Posterior cingulate gyrus (tissue), 11 donors: ENCODE data around the gene COA5.

ENCODE experiments used
- DNase-seq, 10 donors: peaks; one replicate each; pipeline versions ENCODE4 v3.0.0 to v3.0.0-alpha.2; 2020 to 2021; ENCODE audit warnings: mixed read lengths in 3 of 10
- intact Hi-C: fragments of 100-400 bp; cut with DNase I; formaldehyde crosslinking; loops from one replicate; pipeline ENCODE4 v1.15.1; 2023

The COA5 gene, protein sequence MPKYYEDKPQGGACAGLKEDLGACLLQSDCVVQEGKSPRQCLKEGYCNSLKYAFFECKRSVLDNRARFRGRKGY

DNA sequence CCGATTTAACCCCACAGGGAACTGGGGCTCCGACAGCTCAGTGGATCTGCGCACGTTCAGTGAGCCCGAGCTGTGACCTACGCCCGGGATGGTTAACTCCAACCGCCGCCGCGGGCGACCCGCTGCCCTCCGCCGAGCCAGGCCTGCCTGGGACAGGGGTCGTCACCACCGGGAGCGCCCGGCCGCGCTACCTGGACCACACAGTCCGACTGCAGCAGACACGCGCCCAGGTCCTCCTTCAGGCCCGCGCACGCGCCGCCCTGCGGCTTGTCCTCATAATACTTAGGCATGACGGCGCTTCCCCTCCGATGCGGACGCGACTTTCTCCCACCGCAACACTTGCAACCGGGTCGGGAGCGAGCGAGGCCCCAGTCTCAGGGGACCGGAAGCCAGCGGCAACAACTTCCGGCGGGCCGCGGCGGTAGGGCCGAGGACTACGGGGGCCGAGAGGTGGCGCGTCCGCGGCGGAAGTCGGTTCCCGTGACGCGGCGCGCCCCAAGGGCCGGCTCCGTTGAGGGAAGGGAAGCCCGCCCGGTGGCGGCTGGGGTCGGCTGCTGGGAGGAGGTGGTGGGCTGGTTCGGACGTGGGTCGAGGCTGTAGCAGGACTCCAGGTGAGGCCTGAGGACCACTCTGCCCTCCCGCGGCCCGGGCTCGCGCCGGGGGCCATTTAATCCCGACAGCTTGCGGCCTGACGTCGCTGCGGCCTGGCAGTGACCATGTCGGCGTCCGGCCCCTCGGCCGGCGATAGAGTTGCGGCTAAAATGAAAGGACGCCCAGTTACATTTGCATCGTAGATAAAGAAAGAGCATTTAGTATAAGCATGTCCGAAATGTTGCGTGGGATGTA lies at the start of gene COA5, which contains the start of gene UNC50:
Gene COA5 (minus strand): TSS at position 397 of the 846 bp plus-strand sequence. CDS start 107 bp downstream, at position 290.
Gene UNC50 (plus strand): TSS at position 474 of the 846 bp plus-strand sequence. CDS start 1,171 bp downstream, outside the sequence.
- intact Hi-C loops, result loop anchor here (5.0 kb wide), 1 partner anchor 196 kb away; no protein-coding TSS in a partner anchor
- peak; percentile 80 to 97 (median 87) for DNase-seq

DNA sequence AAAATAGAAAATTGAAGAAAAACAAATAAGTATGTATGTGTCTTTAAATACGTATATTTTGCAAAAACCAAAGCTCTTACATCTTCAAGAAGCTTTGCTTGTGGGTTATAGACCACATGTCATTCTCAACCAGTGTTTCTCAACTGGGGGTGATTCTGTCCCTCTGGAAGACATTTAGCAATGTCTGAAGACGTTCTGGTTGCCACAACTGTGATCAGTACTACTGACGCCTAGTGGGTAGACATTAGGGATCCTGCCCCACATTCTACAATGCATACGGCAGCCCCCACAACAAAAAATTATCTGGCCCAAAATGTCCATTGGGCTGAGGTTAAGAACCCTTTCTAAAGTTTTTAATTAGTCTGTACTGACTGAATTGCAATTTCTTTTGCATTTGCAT lies 48.5 kb upstream of the COA5 start:
- no peak for DNase-seq
- intact Hi-C loops, result no loop called here

DNA sequence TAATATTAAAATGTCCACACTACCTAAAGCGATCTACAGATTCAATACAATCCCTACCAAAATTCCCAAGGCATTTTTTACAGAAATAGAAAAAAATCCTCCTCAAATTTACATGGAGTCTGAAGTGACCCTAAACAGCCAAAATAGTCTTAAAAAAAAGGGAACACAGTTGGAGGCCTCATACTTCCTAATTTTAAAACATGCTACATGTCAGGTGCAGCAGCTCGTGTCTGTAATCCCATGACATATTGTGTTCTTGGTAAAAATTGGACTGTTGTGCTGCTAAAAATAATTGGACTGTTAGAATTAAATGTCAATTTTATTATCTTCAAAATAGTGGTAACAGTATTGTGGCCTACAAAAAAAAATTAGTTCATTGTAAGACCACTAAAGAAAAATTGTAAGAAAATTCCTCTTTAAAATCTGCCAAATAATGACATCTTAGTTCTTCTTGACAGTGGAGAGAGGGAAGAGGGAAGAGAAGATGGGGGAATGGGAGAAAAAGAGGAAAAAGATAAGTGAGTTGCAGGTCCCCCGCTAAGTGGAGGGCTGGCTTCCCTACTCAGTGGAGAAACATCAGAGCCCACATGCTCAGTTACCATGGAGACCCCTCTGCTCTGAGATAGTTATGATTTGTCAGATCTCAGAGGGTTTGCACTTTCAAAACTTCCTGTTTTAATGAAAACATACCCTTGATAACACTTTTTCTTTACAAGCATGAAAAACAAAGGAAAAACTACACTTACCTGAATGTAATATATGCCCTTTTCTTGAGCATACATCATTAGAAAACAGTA lies 46.6 kb upstream of the COA5 start:
- no peak for DNase-seq
- intact Hi-C loops, result loop anchor here (5.0 kb wide), 1 partner anchor 77 kb away; the partner anchor contains the start of gene MGAT4A

DNA sequence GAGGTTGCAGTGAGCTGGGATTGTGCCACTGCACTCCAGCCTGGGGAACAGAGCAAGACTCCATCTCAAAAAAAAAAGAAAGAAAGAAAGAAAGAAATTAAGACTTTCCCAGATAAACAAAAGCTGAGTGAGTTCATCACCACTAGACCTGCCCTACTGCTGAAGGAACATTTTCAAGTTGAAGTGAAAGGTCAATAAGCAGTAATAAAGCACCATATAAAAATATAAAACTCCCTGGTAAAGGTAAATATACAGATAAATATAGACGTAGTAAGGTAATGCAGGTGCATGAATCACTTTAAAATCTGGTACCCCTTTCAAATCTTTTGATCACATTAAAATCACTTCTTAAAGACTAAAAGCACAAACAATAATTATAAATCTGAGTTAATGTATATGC lies 42.7 kb upstream of the COA5 start:
- intact Hi-C loops, result loop anchor here (5.0 kb wide), 1 partner anchor 81 kb away; the partner anchor contains the start of gene MGAT4A
- no peak for DNase-seq

DNA sequence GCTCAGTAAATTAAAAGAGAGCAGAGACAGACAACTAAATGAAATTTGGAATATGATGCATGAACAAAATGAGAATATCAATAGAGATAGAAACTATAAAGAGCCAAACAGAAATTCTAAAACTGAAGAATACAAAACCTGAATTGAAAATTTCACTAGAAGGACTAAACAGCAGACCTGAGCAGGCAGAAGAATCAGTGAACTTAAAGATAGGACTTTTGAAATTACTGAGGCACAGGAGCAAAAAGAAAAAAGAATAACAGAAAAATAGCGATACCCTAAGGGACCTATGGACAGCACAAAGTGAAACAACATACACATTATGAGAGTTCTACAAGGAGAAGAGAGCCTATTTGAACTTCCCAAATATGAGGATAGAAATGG lies 41.7 kb upstream of the COA5 start:
- intact Hi-C loops, result loop anchor here (1.0 to 5.0 kb wide), 2 partner anchors 82 to 187 kb away; partner anchors contain the start of gene MGAT4A
- DNase-seq, result no peak

DNA sequence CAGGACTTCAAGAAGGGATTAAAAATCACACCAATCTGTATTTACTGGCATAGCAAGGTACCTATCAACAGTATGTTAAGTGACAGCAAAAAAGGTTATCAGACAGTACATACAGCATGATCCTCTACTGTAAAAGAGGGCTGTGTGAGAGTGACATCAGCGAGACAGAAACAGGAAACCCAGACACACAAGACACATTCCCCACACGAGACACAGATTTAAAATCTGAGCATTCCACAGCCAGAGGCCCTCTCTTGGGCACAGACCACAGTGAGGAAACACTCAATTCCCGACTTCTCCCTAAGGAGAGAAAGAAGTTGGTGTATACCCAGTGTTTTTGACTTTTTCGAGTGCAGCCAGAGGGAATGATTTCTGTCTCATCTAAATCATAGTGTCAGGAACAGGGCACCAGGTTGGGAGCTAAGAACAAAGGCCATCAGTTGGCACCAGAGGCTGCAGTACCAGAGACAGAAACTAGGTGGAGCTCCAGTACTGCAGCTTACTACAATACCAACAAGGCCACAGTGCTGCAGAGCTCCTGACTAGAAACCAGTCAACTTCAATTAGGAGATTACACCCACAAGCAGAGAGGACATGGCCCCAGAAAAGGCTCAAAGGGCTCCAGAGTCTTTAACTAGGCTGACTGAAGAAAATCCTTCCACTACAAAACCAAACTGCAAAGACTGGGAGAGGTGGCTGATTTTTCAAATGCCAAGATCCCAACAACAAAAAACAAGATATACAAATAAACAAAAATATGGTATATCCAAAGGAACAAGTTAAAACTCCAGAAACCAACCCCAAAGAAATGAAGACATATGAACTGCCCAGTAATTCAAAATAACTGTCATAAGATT lies 41.1 kb upstream of the COA5 start:
- intact Hi-C loops, result loop anchor here (1.0 kb wide), 1 partner anchor 188 kb away; no protein-coding TSS in a partner anchor
- peak in 9 of 10 donors; percentile 47 to 95 (median 83) for DNase-seq

DNA sequence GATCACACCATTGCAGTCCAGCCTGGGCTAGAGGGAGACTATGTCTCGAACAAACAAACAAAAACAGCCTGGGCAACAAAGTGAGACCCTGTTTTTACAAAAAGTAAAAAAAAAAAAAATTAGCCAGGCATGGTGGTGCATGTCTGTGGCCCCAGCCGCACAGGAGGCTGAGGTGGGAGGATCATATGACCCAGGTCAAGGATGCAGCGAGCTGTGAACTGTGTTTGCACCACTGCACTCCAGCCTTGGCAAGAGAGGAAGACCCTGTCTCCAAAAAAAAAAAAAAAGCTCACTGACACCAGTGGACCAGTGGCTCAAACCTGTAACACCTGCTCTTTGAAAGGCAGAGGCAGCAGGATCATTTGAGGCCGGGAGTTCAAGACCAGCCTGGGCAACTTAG lies 40.1 kb upstream of the COA5 start:
- intact Hi-C loops, result no loop called here
- no peak for DNase-seq

DNA sequence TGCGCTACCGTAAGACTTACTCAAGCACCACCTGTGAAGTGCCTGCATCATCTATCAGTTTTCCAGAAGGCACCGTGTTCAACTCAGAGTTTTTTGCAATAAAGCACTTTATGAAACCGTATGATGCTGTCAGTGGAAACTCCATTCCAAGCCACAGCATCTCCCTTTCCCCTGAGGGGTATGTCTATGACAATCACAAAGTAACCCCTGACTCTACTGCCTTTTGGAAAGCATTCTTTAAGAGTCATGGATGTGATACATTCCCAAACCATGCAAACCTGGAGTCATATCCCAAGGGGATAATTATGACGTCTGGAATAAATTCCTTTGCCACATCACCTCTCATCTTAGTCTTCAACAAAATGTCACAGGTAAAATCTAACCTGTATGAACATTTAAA lies 39.3 kb upstream of the COA5 start:
- no peak for DNase-seq
- intact Hi-C loops, result no loop called here

DNA sequence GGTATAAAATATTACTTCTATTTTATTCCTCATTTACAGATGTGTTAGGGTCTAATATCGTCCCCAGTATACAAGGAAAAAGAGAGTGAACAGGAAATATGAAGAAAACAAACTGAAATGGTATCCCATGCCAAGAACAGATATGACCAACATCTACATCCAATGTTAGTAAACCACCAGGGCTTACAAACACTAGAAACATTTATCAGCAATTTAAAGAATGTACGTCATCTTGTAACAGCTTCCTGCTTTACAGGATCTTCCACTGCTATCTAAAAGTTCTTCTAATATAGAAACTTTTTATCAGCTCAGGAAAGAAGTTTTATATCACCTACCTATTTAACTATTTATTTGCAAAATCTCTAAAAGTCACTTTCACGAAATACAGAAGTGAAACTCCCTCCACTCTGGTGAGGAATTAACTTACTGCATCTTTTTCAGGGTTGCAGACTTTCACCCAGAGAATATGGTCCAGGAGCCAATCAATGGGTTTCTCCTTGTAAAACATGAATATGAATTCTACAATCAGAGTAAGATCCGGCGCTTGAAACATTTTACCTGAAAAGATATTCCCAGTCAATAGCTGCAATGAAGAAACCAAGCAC lies 35.3 kb upstream of the COA5 start:
- no peak for DNase-seq
- intact Hi-C loops, result no loop called here

DNA sequence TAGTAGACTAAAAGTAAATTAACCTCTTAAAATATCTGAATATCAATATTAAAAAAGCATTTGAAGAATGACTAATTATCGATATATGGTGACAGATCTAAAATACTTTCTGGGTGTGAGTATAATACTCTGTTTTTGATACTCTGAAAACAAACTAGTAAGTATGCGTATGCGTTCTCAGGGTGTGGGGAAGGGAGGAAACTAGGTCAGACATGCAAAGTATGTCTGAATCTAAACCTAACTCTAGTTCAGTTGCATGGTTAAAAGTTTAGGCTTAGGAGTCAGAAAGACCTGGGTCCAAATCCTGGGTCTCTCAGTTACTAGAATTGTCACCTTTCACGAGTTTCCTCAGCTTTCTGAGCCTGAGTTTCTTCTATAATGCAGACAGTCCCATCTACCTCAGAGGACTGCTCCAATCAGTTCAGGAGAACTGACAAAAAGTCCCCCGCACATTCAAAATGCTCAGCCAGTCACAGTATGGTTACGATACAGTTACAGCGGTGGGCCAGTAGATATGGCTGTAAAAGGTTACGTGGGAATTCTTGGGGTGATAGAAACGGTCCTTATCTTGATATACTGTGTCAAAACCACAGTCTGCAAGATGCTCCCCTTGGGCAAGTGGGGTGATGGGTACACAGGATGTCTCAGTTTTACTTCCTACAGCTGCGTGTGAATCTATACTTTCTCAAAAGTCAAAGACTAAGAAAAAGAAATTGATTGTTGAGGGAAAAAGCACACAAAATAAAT lies 29.3 kb upstream of the COA5 start:
- intact Hi-C loops, result no loop called here
- DNase-seq, result no peak

DNA sequence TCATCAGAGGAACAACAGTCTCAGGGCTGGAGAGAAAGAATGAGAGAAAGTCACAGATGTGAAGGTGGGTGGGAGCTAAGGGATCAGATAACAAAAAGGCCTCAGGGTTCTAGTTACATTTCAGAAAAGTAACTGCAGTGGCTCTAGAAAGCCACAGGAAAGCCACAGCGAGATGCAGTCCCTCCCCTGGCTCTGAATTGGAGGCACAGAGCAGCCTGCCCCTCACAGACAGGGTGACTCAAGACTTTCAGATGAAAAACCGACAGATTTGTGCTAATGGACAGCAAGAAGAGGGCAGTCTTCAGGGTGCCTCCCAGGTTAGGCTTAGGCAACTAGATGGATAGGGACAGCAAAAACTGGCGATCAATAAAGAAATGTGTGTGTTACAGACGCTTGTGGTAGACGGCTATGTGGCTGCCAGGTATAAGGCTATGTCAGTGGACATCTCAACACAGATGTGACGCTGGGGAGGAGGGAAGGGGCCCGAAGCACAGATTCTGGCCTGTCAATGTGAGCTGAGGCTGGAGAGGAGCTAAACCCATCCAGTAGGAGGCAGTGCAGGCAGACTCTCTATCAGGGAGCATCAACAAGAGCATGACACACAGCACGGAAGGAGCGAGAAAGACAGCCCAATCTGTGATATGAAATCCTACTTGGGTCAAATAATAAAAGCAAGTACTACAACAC lies 26.2 kb upstream of the COA5 start:
- no peak for DNase-seq
- intact Hi-C loops, result no loop called here

DNA sequence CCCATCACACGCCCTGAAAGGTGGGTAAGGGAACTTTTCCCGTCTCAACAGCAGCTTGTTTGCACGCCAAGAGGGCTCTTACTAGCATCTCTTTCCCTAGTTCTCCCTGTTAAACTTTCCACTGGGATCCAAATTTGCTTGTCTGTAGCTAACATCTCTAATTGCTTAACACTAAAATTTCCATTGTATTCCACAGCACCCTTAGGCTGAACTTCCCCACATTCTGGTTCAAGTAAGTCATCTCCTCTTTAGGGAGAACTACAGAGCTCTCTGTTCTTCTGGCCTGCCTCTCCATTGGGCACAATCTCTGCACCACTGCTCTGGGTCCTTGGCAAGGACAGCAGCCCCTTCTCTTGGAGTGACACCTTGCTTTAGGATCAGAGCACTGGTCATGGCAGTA lies 24.0 kb upstream of the COA5 start:
- no peak for DNase-seq
- intact Hi-C loops, result no loop called here

DNA sequence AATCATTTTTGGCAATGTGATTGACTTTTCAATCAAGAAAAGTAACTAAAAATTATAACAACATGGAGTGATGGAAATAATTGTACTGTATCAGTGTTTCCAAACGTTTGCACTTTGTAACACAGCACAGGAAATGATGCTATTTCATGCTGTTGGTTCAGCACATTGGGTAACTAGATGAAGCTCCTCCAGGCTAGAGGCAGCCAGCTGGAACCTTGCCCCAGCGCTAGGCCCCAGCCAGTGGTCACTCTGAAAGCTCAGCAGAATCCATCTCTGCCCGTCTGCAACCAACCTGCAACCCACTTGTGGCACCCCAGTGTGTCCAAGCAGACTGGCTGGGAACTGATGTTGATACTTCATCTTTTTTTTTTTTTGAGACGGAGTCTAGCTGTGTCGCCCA lies 15.3 kb upstream of the COA5 start:
- intact Hi-C loops, result no loop called here
- DNase-seq, result peak in 3 of 10 donors; percentile 19 to 86 (median 23)

DNA sequence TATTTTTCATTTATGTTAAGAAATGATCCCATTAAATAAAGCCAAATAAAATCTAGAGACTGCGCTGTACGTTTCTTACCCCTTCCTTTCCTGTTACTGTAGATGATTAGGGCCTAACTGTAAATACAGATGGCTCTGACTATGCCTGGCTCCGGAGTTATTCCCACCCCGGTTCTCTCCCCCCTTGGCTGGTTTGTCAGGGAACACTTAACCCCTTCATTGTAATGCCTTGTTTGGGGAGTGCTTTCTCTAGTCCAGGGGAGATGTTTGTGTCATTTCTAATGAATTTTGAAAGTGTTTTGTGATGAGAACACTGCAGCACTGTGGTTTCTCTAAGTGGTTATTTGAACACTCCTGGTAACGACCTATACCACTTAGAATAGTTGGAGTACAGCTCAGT lies 8.8 kb upstream of the COA5 start:
- DNase-seq, result no peak
- intact Hi-C loops, result no loop called here

DNA sequence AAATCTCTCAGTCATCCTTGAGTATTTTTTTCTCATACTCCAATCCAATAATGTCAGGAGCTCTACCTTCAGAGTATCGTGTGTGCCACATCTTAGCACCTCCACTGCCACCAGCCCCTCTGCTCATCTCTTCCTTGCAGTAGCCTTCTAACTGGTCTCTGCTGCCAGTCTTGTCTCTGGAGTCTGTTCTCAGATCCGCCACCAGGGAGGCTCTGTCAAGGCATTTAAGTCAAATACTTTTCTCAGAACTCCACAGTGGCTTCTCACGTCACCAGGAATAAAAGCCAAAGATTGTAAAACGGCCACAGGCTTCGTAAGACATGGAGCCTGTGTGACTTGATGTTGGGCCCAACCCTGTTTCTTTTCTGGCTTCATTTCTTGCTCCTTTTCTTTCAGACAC lies 7.2 kb upstream of the COA5 start:
- DNase-seq, result no peak
- intact Hi-C loops, result no loop called here

DNA sequence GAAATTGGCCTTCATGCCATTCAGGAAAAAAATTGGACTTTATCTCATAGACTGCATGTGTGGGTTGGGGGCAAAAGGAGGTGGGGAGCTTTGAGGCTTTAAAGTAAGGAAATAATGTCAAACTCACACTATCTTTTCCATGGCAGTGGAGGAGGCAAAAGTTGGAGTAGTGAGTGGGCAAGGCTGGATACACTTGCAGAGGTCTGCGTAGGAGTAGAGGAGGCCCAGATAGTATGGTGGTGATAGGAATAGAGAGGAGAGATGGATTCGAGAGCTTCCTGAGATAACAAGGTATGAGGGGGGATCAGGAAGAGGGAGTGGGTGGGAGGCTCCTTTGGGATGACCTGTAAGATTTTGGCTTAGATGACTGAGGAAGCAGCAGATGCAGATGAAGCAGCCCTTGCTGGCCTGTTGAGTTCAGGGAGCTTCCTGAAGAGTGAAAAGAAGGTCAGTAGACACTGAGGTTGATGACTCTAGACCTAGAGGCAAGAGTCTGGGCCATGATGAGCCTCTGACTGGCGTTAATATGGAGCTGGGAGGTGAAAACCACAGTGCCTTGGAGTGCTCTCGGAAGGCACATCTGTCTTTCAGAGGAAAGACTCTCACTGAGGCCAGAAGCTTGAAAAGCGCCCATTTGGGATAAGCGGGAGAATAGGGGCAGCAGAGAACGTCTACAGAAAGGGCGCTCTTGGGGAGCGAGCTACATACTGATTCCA lies 5.9 kb upstream of the COA5 start:
- intact Hi-C loops, result no loop called here
- no peak for DNase-seq

DNA sequence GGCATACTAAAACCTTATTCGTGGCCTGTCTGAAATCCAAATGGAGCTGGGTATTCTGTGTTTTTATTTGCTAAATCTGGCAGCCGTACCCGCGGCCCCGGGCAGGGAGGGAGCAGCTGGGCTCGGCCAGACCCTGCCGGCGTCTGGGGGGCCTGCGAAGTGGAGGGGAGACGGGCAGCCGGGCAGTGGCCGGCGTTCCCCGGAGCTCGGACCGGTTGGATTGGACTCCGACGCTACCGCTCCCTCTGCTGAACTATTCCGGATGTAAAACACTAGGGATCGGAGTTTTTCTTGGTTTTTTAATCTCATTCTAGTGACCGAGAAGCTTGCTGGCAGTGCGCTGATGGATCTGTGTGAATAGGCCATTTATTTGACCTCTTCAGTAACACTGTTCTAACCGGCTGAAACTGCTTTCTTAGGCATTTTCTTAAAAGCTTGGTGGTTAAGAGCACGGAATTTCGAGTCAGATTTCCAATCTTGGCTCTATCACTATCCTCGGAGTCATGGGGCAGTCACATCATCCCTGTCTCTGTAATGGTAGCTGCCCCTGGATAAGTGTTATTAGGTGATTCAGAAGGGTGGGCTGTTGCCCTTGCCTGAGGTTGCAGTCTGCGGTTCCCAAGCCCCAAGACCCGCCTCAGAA lies 771 bp upstream of the COA5 start:
- DNase-seq, result no peak
- intact Hi-C loops, result loop anchor here (5.0 kb wide), 1 partner anchor 197 kb away; no protein-coding TSS in a partner anchor
